Astrocyte of the spinal cord (primary cell): ENCODE results near the gene SDR42E1.
"Not testable (repeated sequence)": the region's sequence is repeated elsewhere in the genome, so short reads cannot be mapped to it uniquely, and the experiment has no call there.

Experiments used
- DNase-seq: peaks from one replicate; pipeline ENCODE4 v3.0.0; 2011; ENCODE audit warnings: low read depth, low spot score
- H3K4me3 ChIP-seq: 2 replicates; pipeline ENCODE4 v1.5.1; 2011; ENCODE audit warnings: low read depth, mild to moderate bottlenecking, low read length, moderate library complexity
- in situ Hi-C: cut with HindIII; loops from 2 replicates; pipeline ENCODE4 v1.10.0; 2017; ENCODE audit warnings: low sequenced_read_pairs
- TF ChIP-seq, protein P1 (sequence below): IDR thresholded peaks from 2 replicates; pipeline ENCODE4 v1.5.1; 2012; ENCODE audit warnings: low read depth, mild to moderate bottlenecking, low read length, inconsistent platforms

The SDR42E1 gene

DNA sequence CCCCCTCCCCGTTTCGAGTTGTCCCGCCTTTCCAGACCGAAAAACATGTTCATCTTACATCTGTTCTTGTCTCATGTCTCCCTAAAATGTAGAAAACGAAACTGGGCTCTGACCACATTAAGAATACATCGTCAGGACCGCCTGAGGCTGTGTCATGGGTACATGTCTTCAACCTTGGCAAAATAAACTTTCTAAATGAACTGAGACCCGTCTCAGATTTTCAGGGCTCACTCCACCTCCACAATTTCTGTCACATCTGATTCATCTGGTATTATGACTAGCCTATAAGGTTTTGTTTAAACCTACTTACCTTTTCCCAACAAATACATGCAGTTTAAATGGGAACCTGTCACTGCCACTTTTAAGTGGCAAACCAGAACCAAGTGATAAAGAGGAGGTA is 621 bp downstream of the SDR42E1 start:
- TF ChIP-seq, protein P1, sequence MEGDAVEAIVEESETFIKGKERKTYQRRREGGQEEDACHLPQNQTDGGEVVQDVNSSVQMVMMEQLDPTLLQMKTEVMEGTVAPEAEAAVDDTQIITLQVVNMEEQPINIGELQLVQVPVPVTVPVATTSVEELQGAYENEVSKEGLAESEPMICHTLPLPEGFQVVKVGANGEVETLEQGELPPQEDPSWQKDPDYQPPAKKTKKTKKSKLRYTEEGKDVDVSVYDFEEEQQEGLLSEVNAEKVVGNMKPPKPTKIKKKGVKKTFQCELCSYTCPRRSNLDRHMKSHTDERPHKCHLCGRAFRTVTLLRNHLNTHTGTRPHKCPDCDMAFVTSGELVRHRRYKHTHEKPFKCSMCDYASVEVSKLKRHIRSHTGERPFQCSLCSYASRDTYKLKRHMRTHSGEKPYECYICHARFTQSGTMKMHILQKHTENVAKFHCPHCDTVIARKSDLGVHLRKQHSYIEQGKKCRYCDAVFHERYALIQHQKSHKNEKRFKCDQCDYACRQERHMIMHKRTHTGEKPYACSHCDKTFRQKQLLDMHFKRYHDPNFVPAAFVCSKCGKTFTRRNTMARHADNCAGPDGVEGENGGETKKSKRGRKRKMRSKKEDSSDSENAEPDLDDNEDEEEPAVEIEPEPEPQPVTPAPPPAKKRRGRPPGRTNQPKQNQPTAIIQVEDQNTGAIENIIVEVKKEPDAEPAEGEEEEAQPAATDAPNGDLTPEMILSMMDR = no peak
- in situ Hi-C loops = no loop called here
- H3K4me3 ChIP-seq = peak overlapping the region; percentile 22
- DNase-seq = no peak

DNA sequence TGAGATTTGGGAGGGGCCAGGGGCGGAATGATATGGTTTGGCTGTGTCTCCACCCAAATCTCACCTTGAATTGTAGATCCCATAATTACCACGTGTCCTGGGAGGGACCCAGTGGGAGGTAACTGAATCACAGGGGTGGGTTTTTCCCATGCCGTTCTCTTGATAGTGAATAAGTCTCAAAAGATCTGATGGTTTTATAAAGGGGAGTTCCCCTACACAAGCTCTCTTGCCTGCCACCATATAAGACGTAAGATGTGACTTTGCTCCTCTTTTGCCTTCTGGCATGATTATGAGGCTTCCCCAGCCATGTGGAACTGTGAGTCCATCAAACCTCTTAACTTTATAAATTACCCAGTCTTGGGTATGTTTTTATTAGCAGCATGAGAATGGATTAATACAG is 1.5 kb downstream of the SDR42E1 start:
- DNase-seq, H3K4me3 ChIP-seq, in situ Hi-C loops: not testable (repeated sequence)

DNA sequence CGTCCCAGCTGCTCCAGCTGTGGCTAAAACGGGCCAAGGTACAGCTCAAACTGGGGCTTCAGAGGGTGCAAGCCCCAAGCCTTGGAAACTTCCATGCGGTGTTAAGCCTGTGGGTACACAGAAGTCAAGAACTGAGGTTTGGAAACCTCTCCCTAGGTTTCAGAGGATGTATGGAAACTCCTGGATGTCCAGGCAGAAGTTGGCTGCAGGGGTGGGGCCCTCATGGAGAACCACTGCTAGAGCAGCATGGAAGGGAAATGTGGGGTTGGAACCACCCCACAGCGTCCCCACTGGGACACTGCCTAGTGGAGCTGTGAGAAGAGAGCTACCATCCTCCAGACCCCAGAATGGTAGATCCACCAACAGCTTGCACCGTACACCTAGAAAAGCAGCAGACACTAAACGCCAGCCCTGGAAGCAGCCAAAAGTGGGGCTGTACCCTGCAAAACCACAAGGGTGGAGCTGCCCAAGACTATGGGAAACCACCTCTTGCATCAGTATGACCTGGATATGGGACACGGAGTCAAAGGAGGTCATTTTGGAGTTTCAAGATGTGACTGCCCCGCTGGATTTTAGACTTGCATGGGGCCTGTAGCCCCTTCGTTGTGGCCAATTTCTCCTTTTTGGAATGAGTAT is 2.2 kb downstream of the SDR42E1 start:
- H3K4me3 ChIP-seq = no peak overlapping the region
- DNase-seq = no peak
- in situ Hi-C loops = no loop called here
- TF ChIP-seq, protein P1 = no peak

DNA sequence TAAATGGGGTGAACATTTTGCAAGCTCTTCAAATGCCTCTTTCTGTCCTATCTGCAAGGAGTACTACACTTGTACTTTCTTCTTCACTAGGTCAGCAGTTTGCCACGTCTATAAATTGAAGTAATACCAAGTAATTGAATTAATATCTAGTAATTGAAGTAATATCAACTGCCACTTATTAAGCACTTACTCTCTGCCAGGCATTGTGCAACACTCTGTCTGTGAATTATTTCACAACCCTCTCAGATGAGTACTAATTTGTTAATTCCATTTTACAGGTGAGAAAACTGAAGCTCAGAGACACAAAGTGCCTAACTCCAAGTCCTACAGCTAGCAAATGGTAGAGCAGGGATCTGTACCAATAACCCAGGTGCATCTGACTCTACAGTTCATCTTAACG is 4.1 kb downstream of the SDR42E1 start:
- no peak for DNase-seq
- no peak overlapping the region for H3K4me3 ChIP-seq
- in situ Hi-C loops = no loop called here
- TF ChIP-seq, protein P1 = no peak

DNA sequence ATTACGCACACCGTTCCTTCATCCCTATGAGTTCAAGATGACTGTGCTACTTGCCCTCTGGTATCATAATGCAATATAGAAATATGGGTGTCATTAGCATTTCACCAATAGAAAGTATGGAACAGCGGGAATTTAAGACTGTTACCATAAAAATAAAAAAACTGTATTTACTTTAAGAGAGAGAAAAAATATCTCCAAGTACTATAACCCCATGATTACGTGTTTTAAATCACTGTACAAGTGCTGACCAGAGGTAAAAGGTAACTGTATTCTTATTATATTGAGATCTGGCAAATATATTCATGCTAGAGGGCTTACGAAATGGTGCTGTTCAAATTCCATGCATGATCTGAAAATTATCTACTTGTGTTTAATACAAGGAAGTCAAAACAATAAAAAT is 5.2 kb downstream of the SDR42E1 start:
- no peak for DNase-seq
- in situ Hi-C loops = no loop called here

DNA sequence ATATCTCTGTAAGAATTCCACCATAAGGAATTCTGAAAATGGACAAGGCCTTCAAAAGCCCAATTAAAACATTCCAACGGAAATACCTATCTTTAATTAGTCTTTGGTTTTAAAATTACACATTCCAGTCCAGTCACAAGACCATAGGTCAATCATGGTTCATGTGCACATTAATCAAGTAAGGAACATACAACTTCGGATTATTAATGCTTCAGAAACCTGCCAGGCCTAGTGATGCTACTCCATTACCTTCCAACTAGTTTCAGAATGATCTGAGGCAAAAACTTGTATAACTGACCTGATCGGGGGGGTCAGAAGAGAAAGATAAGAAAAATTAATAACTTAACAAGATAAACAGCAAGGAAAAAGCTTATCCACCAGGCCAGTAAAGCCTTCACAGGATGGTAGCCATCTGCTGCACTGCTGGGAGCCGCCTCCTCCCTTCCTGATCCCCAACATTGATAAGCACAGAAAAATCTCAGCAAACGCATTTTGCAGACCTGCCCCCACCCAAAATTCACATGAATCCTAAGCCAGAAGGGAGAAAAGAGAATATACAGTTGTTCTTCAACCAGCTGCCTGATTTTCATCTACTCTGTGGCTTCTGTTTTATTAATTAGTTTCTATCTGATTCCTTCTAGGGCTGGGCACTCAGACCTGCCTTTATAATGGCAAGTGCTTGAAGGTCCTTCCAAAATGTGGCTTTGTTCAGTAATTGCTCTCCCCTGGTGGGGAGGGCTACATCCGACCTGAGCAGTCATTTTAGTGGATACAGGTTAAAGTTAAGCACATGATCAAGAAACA is 6.0 kb downstream of the SDR42E1 start:
- TF ChIP-seq, protein P1 = no peak
- in situ Hi-C loops = no loop called here
- no peak for DNase-seq
- H3K4me3 ChIP-seq = no peak overlapping the region

More for the DNA sequence above, 5.2 kb downstream of the SDR42E1 start:
- H3K4me3 ChIP-seq = no peak overlapping the region
- TF ChIP-seq, protein P1 = no peak

DNA sequence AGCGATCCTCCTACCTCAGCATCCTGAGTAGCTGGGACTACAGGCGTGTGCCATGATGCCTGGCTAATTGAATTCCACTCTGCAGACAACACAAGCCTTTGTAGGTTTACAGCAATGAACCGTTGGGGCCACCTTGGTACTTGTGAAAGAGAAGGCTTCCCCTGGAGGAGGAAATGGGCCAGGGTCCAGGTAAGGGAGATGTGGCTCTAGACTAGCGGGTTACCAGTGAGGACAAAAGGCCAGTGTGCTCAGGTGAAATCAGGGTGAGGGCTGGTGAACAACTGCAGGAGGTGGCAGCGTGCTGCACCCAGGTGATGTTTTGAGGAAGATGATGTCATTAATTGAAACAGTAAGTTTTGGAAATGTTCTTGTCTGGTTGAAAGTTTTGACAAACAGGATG is 6.7 kb downstream of the SDR42E1 start:
- no peak overlapping the region for H3K4me3 ChIP-seq
- no peak for DNase-seq
- in situ Hi-C loops = no loop called here
- TF ChIP-seq, protein P1 = no peak
